Esophagus muscularis mucosa (tissue), 3 donors: ENCODE measurements around the gene FAM228A.

Source experiments
- POLR2A ChIP-seq: fragments of 450-650 bp; IDR thresholded peaks from one replicate; pipeline ENCODE4 v1.6.1; 2017; ENCODE audit warnings: antibody characterized with exemption, moderate library complexity, mild to moderate bottlenecking, low read depth
- TF ChIP-seq, protein P1 (sequence below), 3 experiments: fragments of 200-600 bp in 2 of 3; fragments of 450-650 bp in 1 of 3; sonication (generic) in 2 of 3; IDR thresholded peaks; one replicate each; pipeline ENCODE4 v1.5.1; 2017 to 2019; ENCODE audit warnings: antibody characterized with exemption in 3 of 3, mild to moderate bottlenecking in 2 of 3, moderate library complexity in 1 of 3

DNA sequence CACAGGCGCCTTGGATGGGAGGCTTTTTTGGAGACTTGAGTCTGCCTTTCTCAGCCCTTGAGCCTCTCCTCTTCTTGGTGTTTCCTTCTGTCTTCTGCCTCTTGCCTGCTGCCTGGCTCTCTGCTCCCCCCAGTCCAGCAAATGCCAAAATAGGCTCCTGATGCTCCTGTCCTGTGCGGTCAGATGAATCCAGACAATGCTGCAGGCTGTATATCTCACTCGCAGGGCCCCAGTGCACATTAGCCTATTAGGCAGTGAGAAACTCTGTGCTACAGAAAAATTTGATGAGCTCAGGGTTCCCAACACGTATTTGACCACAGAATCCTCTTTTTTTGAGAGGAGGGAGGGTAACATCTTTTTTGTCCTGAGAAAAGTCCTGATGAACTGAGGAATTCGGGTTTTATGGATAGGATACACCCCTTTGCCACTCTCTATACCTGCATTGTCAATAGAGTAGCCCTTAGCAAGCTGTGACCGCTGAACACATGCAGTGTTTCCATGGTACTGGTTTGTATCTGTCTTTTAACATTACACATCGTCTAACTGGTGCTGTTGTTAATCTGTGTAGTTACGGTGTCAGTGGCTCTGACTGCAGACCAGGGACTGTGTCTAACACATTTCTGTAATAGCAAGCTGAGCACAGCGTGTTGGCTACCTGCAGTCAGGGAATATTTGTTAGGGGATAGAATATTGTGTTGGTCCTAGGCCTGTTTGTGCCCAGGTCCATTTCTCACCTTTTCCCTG lies 50.8 kb downstream of the FAM228A start:
- TF ChIP-seq, protein P1, sequence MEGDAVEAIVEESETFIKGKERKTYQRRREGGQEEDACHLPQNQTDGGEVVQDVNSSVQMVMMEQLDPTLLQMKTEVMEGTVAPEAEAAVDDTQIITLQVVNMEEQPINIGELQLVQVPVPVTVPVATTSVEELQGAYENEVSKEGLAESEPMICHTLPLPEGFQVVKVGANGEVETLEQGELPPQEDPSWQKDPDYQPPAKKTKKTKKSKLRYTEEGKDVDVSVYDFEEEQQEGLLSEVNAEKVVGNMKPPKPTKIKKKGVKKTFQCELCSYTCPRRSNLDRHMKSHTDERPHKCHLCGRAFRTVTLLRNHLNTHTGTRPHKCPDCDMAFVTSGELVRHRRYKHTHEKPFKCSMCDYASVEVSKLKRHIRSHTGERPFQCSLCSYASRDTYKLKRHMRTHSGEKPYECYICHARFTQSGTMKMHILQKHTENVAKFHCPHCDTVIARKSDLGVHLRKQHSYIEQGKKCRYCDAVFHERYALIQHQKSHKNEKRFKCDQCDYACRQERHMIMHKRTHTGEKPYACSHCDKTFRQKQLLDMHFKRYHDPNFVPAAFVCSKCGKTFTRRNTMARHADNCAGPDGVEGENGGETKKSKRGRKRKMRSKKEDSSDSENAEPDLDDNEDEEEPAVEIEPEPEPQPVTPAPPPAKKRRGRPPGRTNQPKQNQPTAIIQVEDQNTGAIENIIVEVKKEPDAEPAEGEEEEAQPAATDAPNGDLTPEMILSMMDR (IDR thresholded peaks at IDR 0.05): no peak
- no peak for TF ChIP-seq POLR2A
